ENCODE data around the gene GALR3. TPM values are rescaled to one million over a fixed set of nuclear protein-coding genes. Genes with fewer than 3 reads are reported as not detected.

Gene GALR3
- total RNA-seq, 1 donor from 2014 or later: not detected

DNA sequence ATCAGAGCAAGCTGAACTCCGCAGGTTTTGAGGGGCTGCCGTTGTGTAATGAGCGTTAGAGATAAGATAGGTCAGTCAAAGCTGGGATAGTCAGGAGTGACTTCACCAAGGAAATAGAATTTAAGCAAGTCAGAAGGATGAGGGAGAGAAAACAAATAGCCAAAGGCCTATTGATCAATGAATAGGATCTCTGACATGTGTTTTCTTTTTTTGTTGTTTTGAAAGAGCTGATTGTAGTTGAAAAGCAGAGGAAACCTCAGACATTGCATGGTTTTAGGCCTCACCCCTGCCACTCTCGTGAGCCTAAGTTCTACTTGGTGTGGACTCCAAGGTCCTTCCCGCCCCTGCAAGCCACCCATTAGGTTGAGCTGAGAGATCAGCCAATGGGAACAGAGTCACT lies 29.2 kb downstream of the GALR3 start:
- Mint-ChIP-seq H3K4me1 (ENCODE audit: low read depth, unreplicated experiment) (peaks cover 20% of the 10 kb centered on the region), H3K27ac (ENCODE audit: unreplicated experiment) (no peak overlapping the region), H3K4me3 (ENCODE audit: unreplicated experiment) (no peak overlapping the region), H3K27me3 (ENCODE audit: low read depth, unreplicated experiment) (no peaks in the 10 kb centered on the region), H3K9me3 (ENCODE audit: unreplicated experiment) (peaks cover 4% of the 10 kb centered on the region), H3K36me3 (ENCODE audit: low read depth, unreplicated experiment) (peaks cover 16% of the 10 kb centered on the region)
- Histone ChIP-seq H3K4me3 (ENCODE audit: insufficient read depth, low read depth, low read length) (no peak overlapping the region), H3K9me3 (ENCODE audit: insufficient read depth, low read depth, low read length) (no peaks in the 10 kb centered on the region), H3K4me1 (ENCODE audit: insufficient read depth, low read length) (peaks cover 14% of the 10 kb centered on the region), H3K4me2 (ENCODE audit: low read length) (no peak overlapping the region), H3K79me2 (ENCODE audit: insufficient read depth, low read length) (peaks cover 82% of the 10 kb centered on the region), H3K27me3 (ENCODE audit: insufficient read depth, low read length) (no peaks in the 10 kb centered on the region), H4K20me1 (ENCODE audit: insufficient read depth, low read length) (peaks cover 54% of the 10 kb centered on the region), H2AFZ (ENCODE audit: low read depth, low read length) (no peak overlapping the region), H3K27ac (ENCODE audit: low read depth, low read length) (no peak overlapping the region), H3K36me3 (ENCODE audit: insufficient read depth, low read length) (peaks cover 49% of the 10 kb centered on the region), H3K9ac (ENCODE audit: low read length) (no peak overlapping the region)
- no peak for TF ChIP-seq EZH2 (IDR thresholded peaks at IDR 0.05; ENCODE audit: insufficient read depth, low read length)
- TF ChIP-seq, protein P1, sequence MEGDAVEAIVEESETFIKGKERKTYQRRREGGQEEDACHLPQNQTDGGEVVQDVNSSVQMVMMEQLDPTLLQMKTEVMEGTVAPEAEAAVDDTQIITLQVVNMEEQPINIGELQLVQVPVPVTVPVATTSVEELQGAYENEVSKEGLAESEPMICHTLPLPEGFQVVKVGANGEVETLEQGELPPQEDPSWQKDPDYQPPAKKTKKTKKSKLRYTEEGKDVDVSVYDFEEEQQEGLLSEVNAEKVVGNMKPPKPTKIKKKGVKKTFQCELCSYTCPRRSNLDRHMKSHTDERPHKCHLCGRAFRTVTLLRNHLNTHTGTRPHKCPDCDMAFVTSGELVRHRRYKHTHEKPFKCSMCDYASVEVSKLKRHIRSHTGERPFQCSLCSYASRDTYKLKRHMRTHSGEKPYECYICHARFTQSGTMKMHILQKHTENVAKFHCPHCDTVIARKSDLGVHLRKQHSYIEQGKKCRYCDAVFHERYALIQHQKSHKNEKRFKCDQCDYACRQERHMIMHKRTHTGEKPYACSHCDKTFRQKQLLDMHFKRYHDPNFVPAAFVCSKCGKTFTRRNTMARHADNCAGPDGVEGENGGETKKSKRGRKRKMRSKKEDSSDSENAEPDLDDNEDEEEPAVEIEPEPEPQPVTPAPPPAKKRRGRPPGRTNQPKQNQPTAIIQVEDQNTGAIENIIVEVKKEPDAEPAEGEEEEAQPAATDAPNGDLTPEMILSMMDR (IDR thresholded peaks at IDR 0.05; ENCODE audit: insufficient read depth, low read depth, low read length): no peak
- DNase-seq (ENCODE audit: low read depth) (no peak), FAIRE-seq (no peak)

DNA sequence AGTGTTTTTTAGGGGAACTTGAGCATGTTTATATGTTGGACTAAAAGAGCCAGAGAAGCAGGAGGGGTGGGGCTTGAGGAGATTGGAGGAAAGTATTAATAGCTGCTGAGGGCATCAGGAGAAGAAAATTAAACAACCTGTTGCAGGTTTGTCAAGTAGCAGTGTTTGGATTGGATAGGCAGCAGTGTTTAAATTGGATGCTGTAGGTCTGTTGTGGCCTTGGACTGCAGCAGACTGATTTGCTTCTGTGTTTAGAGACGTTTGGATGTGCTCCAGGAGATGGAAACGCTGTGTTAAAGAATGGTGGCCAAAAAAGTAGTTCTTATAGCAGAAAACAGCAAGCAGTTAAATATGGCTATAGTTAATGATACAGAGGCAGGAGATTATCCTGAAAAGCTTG lies 31.8 kb downstream of the GALR3 start:
- Histone ChIP-seq H3K79me2 (ENCODE audit: insufficient read depth, low read length) (peaks cover 72% of the 10 kb centered on the region), H3K4me3 (ENCODE audit: insufficient read depth, low read depth, low read length) (no peak overlapping the region), H3K36me3 (ENCODE audit: insufficient read depth, low read length) (peaks cover 63% of the 10 kb centered on the region), H3K27ac (ENCODE audit: low read depth, low read length) (no peak overlapping the region), H4K20me1 (ENCODE audit: insufficient read depth, low read length) (peaks cover 62% of the 10 kb centered on the region), H3K9ac (ENCODE audit: low read length) (no peak overlapping the region), H3K4me1 (ENCODE audit: insufficient read depth, low read length) (peaks cover 6% of the 10 kb centered on the region), H3K4me2 (ENCODE audit: low read length) (no peak overlapping the region), H2AFZ (ENCODE audit: low read depth, low read length) (no peak overlapping the region), H3K9me3 (ENCODE audit: insufficient read depth, low read depth, low read length) (no peaks in the 10 kb centered on the region), H3K27me3 (ENCODE audit: insufficient read depth, low read length) (no peaks in the 10 kb centered on the region)
- H3K27ac Mint-ChIP-seq (ENCODE audit: unreplicated experiment): no peak overlapping the region
- FAIRE-seq (no peak), DNase-seq (ENCODE audit: low read depth) (no peak)
- peaks cover 17% of the 10 kb centered on the region for H3K36me3 Mint-ChIP-seq (ENCODE audit: low read depth, unreplicated experiment)
- no peak overlapping the region for H3K4me3 Mint-ChIP-seq (ENCODE audit: unreplicated experiment)
- peaks cover 16% of the 10 kb centered on the region for H3K4me1 Mint-ChIP-seq (ENCODE audit: low read depth, unreplicated experiment)
- no peak for TF ChIP-seq EZH2 (IDR thresholded peaks at IDR 0.05; ENCODE audit: insufficient read depth, low read length)
- TF ChIP-seq, protein P1 (IDR thresholded peaks at IDR 0.05; ENCODE audit: insufficient read depth, low read depth, low read length): no peak
- H3K27me3 Mint-ChIP-seq (ENCODE audit: low read depth, unreplicated experiment): no peaks in the 10 kb centered on the region
- no peaks in the 10 kb centered on the region for H3K9me3 Mint-ChIP-seq (ENCODE audit: unreplicated experiment)

DNA sequence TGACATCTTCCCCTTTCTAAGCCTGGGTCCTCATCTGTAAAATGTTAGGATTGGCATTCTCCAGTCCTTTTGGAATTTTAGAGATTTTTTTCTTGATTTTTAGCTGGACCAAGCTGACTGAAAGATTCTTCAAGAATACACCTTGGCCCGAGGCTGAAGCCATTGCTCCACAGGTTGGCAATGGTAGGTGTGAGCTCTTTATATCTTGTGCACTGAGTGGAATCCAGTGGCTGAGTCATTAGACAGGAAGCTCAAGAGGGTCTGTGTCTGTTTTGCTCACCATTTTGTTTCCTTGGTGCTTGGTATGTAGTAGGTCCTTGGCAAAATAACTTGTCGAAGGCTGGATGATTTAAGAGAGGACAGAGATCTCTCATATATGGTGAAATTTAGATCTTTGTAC lies 32.3 kb downstream of the GALR3 start:
- no peak for DNase-seq (ENCODE audit: low read depth)
- Mint-ChIP-seq H3K27ac (ENCODE audit: unreplicated experiment) (no peak overlapping the region), H3K9me3 (ENCODE audit: unreplicated experiment) (no peaks in the 10 kb centered on the region), H3K27me3 (ENCODE audit: low read depth, unreplicated experiment) (no peaks in the 10 kb centered on the region), H3K36me3 (ENCODE audit: low read depth, unreplicated experiment) (peaks cover 17% of the 10 kb centered on the region), H3K4me1 (ENCODE audit: low read depth, unreplicated experiment) (peaks cover 19% of the 10 kb centered on the region), H3K4me3 (ENCODE audit: unreplicated experiment) (no peak overlapping the region)
- Histone ChIP-seq H4K20me1 (ENCODE audit: insufficient read depth, low read length) (peaks cover 60% of the 10 kb centered on the region), H2AFZ (ENCODE audit: low read depth, low read length) (no peak overlapping the region), H3K4me3 (ENCODE audit: insufficient read depth, low read depth, low read length) (no peak overlapping the region), H3K4me2 (ENCODE audit: low read length) (no peak overlapping the region), H3K4me1 (ENCODE audit: insufficient read depth, low read length) (peaks cover 1% of the 10 kb centered on the region), H3K9ac (ENCODE audit: low read length) (no peak overlapping the region), H3K27ac (ENCODE audit: low read depth, low read length) (no peak overlapping the region), H3K79me2 (ENCODE audit: insufficient read depth, low read length) (peaks cover 67% of the 10 kb centered on the region), H3K9me3 (ENCODE audit: insufficient read depth, low read depth, low read length) (no peaks in the 10 kb centered on the region), H3K27me3 (ENCODE audit: insufficient read depth, low read length) (no peaks in the 10 kb centered on the region), H3K36me3 (ENCODE audit: insufficient read depth, low read length) (peaks cover 63% of the 10 kb centered on the region)
- TF ChIP-seq, protein P1 (IDR thresholded peaks at IDR 0.05; ENCODE audit: insufficient read depth, low read depth, low read length): no peak
- FAIRE-seq: no peak

All from astrocyte (in vitro differentiated cells and primary cell).